GM21381 (cell line): Measurements from ENCODE around the gene ADGRG2.

Experiments used
- ATAC-seq: cut with Tn5 transposase; IDR thresholded peaks from one replicate; pipeline ENCODE4 v1.9.1; 2021; ENCODE audit warnings: mild to moderate bottlenecking, moderate library complexity; ENCODE audit not compliant: unreplicated experiment

Gene ADGRG2

GRCh38 chrX:19121898-19122640, at the start of gene ADGRG2:
Gene ADGRG2, minus strand, starts transcription at chrX:19122468. Its CDS starts 53,634 bp downstream, at chrX:19068834.
- ATAC-seq: no peak

DNA sequence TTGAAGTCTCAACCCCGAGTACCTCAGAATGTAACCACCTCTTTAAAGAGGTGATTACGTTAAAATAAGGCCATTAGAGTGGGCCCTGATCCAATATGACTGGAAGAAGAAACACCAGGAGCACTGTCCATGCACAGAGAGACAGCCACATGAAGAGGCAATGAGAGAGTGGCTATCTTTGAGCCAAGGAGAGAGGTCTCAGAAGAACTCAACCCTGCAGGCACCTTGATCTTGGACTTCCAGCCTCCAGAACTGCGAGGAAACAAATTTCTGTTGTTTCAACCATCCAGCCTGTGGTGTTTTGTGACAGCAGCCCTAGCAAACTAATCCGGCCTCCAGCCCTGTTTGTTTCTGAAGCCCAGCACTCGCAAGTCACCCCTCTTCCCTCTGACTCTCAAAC, 46.3 kb upstream of the ADGRG2 start:
- ATAC-seq: no peak

GRCh38 chrX:19162851-19163250, 40.6 kb upstream of the ADGRG2 start:
- ATAC-seq: no peak

- ATAC-seq: no peak
These were observed 33.9 kb upstream of the ADGRG2 start for GRCh38 chrX:19156186-19156585.

GRCh38 chrX:19152762-19153161, 30.5 kb upstream of the ADGRG2 start:
- ATAC-seq: no peak

GRCh38 chrX:19137067-19137466, 14.8 kb upstream of the ADGRG2 start:
- no peak for ATAC-seq

- ATAC-seq: no peak
These were observed 11.5 kb upstream of the ADGRG2 start for GRCh38 chrX:19133784-19134183.

DNA sequence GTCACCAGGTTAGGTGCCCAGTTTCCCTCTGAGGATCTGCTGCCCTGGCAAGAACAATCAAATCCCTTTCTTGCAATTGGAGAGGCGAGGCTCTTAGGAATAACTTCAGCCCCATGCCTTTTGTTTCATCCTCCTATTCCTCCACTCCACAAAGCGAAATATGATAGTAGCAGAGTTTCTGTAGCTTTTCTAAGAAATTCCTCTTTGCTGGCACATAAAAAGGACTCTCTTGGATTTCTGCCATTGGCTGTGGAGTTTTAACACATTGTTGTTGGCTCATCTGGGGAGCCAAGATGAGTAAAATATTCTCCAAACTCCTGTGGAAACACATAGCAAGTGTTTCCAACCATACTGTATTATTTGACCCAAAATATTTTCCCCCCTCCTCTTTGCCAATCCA, 11.0 kb upstream of the ADGRG2 start:
- ATAC-seq: no peak

DNA sequence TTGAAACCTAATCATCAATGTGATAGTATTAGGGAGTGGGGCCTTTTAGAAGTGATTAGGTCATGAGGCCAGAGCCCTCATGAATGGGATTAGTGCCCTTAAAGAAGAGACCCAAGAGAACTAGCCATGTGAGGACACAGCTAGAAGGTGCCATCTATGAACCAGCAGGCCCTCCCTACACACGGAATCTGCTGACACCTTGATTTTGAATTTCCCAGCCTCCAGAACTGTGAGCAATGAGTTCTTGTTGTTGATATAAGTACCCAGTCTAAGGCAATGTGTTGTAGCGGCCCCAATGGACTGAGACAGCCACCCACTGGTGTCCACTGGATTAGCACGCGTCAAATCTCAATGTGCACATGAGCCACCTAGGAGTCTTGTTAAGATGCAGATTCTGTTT, 8.4 kb upstream of the ADGRG2 start:
- no peak for ATAC-seq

GRCh38 chrX:19129694-19130093, 7.4 kb upstream of the ADGRG2 start:
- ATAC-seq: no peak

DNA sequence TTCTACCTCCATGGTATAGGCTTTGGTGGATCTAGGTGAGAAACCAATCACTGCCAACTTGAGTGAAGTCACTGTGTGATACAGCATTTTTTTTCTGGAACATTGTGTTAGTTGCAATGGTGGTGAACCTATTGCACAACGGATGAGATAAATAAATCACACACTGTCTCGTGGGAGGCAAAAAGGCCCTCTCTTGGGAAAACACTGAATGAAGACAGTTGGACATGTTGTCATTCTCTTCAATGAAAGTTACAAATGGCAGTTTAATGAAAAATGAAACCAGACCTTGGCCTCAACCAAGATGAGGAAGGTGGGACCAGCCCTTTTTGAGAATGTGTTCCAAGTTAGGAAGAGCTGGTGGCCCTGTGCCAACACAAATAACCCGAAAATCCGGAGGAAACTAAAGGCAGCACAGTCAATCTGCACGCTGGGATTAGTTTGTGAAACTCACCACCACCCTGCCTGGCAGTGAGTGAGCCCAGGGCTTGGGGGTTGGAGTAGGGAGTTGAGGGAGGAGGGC, 5.4 kb upstream of the ADGRG2 start:
- ATAC-seq: no peak

DNA sequence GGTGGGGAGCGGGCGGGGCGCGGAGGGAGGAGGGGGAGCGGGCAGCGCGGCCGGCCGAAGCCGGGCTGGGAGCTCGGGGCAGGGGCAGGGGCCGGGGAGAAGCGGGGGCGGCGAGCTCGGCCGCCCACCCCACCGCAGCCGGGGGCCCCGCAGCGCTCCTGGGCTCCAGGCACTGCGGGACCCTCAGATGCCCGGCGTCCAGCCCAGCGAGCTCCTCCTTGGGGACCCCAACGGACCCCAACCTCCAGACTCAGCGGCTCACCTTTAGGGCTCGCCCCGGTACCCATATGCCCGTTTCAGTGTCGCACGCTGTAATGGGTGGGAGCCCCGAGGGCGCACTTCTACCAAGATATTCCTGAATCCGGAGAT, 357 bp upstream of the ADGRG2 start:
- ATAC-seq: no peak

DNA sequence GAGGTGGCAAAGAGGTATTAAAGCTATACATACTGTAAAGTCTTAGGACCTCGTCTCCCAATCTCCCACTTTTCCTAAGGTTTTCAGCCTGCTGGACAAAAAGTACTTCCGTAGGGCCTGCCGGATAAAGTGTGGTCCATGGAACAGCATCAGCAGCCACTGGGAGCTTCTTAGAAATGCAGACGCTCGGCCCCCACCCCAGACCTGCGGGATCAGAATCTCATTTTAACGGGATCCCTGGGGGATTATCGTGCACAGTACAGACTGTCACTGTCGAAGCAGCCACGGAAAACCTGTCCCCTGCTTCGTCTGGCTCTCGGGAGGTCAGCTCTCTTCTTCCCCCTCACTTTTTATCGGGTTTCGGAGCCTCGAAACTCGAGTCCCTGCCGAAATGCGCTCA, 802 bp downstream of the ADGRG2 start:
- no peak for ATAC-seq

DNA sequence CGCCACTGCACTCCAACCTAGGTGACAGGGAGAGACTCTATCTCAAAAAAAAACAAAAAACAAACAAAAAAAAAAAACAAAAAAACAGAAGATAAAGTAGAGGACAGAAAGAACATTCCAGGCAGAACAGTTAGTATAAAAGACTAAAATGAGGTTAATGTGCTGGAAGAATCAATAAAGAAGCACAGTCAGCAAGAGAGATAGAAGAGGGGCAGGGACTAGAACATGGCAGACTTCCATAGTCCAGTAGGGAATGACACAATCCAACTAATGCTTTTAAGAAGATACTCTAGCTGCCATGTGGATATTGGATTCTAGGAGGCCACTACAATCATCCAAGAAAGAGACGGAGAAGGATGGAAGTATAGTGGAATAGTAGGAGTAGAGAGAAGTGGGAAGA, 11.6 kb downstream of the ADGRG2 start:
- ATAC-seq: no peak

DNA sequence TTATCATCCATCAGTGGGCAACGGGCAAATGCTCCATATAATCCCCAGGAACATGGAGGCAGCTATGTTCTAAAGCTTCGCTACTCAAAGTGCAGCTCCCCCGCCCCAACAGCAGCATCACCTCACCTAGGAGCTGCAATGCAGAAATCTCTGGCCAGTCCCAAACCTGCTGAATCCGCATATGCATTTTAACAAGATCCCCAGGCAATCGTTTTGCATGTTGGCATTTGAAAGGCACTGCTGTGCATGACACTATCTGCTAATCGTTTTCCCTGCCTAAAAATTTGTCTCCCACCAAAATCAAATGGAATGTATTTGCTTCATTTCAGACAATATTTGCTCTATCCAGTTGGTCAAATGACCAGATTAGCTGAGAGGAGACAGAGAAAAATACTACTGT, 15.2 kb downstream of the ADGRG2 start:
- no peak for ATAC-seq

DNA sequence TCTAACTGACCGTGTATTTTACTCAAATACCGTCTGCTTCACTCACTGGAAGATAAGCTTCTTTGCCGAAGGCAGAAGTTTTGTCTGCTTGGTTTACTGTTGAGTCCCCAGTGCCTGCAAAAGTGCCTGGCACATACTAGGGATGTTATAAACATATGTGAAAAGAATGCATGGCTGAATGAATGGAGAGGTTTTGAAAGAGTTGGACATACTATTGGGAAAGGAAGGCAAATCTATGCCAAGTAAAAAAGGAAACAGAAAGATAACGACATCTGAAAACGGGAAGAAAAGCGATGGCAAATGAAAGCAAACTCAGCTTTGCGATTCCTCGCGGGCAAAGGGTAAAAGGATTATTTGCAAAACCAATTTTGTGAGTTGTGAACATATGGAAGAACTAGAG, 21.7 kb downstream of the ADGRG2 start:
- ATAC-seq: no peak

- no peak for ATAC-seq
These were observed 24.6 kb downstream of the ADGRG2 start for GRCh38 chrX:19097553-19098283.

DNA sequence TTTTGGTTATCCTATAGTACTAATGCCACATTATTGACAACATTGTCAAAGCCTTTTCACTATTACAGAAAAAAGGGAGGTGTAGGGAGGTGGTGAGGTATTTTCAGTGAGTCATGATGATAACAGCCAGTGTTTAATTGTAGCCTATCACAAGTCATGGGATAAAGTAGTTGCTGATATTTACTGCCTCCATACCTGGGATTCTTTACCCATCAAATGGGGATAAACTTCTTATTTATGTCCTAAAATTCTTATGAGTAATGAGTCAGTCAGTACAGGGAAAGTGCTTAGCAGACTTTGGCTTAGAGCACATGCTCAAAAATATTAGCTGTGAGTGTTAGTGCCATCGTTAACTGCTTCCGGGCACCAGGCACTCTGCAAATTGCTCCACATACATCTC, 25.7 kb downstream of the ADGRG2 start:
- ATAC-seq: no peak

GRCh38 chrX:19094654-19095053, 27.6 kb downstream of the ADGRG2 start:
- no peak for ATAC-seq

DNA sequence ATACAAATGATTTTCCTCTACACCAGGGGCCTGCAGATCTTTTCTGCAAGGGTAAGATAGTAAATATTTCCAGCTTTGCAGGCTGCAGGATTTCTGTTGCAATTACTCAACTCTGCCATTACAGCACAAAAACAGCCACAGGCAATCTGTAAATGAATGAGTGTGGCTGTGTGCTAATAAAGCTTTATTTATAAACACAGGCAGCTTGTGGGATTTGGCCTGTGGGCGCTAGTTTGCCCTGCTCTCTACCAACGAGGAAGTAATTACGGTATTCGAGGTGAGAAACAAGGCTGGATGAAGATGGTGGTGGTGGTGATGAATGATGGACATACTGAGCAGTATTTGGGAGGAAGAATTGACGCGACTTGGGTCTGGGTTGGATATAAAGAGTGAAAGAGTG, 30.7 kb downstream of the ADGRG2 start:
- ATAC-seq: no peak

- ATAC-seq: no peak
These were observed 32.7 kb downstream of the ADGRG2 start for GRCh38 chrX:19089555-19090040.

- ATAC-seq: no peak
These were observed 36.0 kb downstream of the ADGRG2 start for GRCh38 chrX:19086102-19086772.
